NCI-H526 (cell line): ENCODE measurements around the gene SPOP.
"Not testable (repeated sequence)": the region's sequence is repeated elsewhere in the genome, so short reads cannot be mapped to it uniquely, and the experiment has no call there.

Source experiments
- DNase-seq, 2 experiments: peaks; one replicate each; lab custom pipeline; 2025; lab: John Stamatoyannopoulos, UW

Gene SPOP

GRCh38 chr17:49656247-49656646 lies 21.6 kb downstream of the SPOP start:
- no peak for DNase-seq

GRCh38 chr17:49647256-49647585 lies 30.7 kb downstream of the SPOP start:
- DNase-seq, result no peak

GRCh38 chr17:49646391-49647255 lies 31.3 kb downstream of the SPOP start:
- no peak for DNase-seq

GRCh38 chr17:49646056-49646390 lies 31.9 kb downstream of the SPOP start:
- not testable (repeated sequence) for DNase-seq

- DNase-seq, result no peak
Measured at GRCh38 chr17:49645654-49646053, 32.2 kb downstream of the SPOP start.

- DNase-seq, result no peak
Measured at GRCh38 chr17:49640556-49640955, 37.3 kb downstream of the SPOP start.

GRCh38 chr17:49638818-49639217 lies 39.1 kb downstream of the SPOP start:
- DNase-seq, result no peak

GRCh38 chr17:49637739-49638138 lies 40.2 kb downstream of the SPOP start:
- no peak for DNase-seq

- no peak for DNase-seq
Measured at GRCh38 chr17:49637050-49637449, 40.8 kb downstream of the SPOP start.

GRCh38 chr17:49635121-49635520 lies 42.8 kb downstream of the SPOP start:
- no peak for DNase-seq

- no peak for DNase-seq
Measured at GRCh38 chr17:49634485-49634860, 43.4 kb downstream of the SPOP start.

GRCh38 chr17:49633762-49634484 lies 44.0 kb downstream of the SPOP start:
- no peak for DNase-seq

GRCh38 chr17:49633250-49633649 lies 44.6 kb downstream of the SPOP start:
- DNase-seq, result no peak

GRCh38 chr17:49632201-49632600 lies 45.7 kb downstream of the SPOP start:
- DNase-seq, result no peak

GRCh38 chr17:49631496-49631895 lies 46.4 kb downstream of the SPOP start:
- DNase-seq, result no peak

GRCh38 chr17:49630113-49630900 lies 47.6 kb downstream of the SPOP start:
- no peak for DNase-seq

GRCh38 chr17:49629447-49629846 lies 48.5 kb downstream of the SPOP start:
- DNase-seq, result no peak

- no peak for DNase-seq
Measured at GRCh38 chr17:49624896-49625295, 53.0 kb downstream of the SPOP start.

GRCh38 chr17:49621946-49622529 lies 55.9 kb downstream of the SPOP start:
- no peak for DNase-seq

- no peak for DNase-seq
Measured at GRCh38 chr17:49621420-49621819, 56.5 kb downstream of the SPOP start.

- DNase-seq, result no peak
Measured at GRCh38 chr17:49618028-49618611, 59.8 kb downstream of the SPOP start.

- no peak for DNase-seq
Measured at GRCh38 chr17:49616601-49617131, 61.2 kb downstream of the SPOP start.
